Measurements from ENCODE around the gene LRP1.

The LRP1 gene

GRCh38 chr12:57159311-57159710 lies 31.0 kb downstream of the LRP1 start:
- H3K4me1 ChIP-seq (ENCODE audit: control insufficient read depth, low read length), result peaks cover 16% of the 10 kb centered on the region
- H3K27ac ChIP-seq (ENCODE audit: low read depth, low read length), result no peak overlapping the region
- H3K27me3 ChIP-seq (ENCODE audit: control insufficient read depth, low read length), result no peaks in the 10 kb centered on the region
- H4K20me1 ChIP-seq (ENCODE audit: control insufficient read depth, insufficient read depth, low read depth, low read length), result no peaks in the 10 kb centered on the region
- H3F3A ChIP-seq (ENCODE audit: control insufficient read depth, insufficient read depth), result no peaks in the 10 kb centered on the region
- H3K4me3 ChIP-seq (ENCODE audit: low read length), result no peak overlapping the region
- no peaks in the 10 kb centered on the region for H3K79me2 ChIP-seq (ENCODE audit: control insufficient read depth, low read length)
- no peaks in the 10 kb centered on the region for H3K9me3 ChIP-seq (ENCODE audit: control insufficient read depth, insufficient read depth, low read length)
- no peaks in the 10 kb centered on the region for H3K36me3 ChIP-seq (ENCODE audit: control insufficient read depth, low read length)
- no peak overlapping the region for H3K4me2 ChIP-seq (ENCODE audit: low read length)
- H3K9me2 ChIP-seq (replicated peaks; ENCODE audit: control insufficient read depth, low read length), result no peaks in the 10 kb centered on the region
- no peak for TF ChIP-seq EZH2phosphoT487 (IDR thresholded peaks at IDR 0.05; ENCODE audit: borderline replicate concordance, low read length)
- TF ChIP-seq CTCF (IDR thresholded peaks at IDR 0.05; ENCODE audit: low read depth, low read length, poor library complexity, severe bottlenecking), result no peak

- Histone ChIP-seq H4K20me1 (ENCODE audit: control insufficient read depth, insufficient read depth, low read depth, low read length) (no peaks in the 10 kb centered on the region), H3K4me1 (ENCODE audit: control insufficient read depth, low read length) (peaks cover 10% of the 10 kb centered on the region), H3K4me2 (ENCODE audit: low read length) (no peak overlapping the region), H3K4me3 (ENCODE audit: low read length) (no peak overlapping the region), H3K36me3 (ENCODE audit: control insufficient read depth, low read length) (no peaks in the 10 kb centered on the region), H3K9me3 (ENCODE audit: control insufficient read depth, insufficient read depth, low read length) (no peaks in the 10 kb centered on the region), H3K9me2 (replicated peaks; ENCODE audit: control insufficient read depth, low read length) (no peaks in the 10 kb centered on the region), H3F3A (ENCODE audit: control insufficient read depth, insufficient read depth) (no peaks in the 10 kb centered on the region), H3K79me2 (ENCODE audit: control insufficient read depth, low read length) (no peaks in the 10 kb centered on the region), H3K27me3 (ENCODE audit: control insufficient read depth, low read length) (no peaks in the 10 kb centered on the region), H3K27ac (ENCODE audit: low read depth, low read length) (no peak overlapping the region)
- TF ChIP-seq EZH2phosphoT487 (IDR thresholded peaks at IDR 0.05; ENCODE audit: borderline replicate concordance, low read length), result no peak
- TF ChIP-seq CTCF (IDR thresholded peaks at IDR 0.05; ENCODE audit: low read depth, low read length, poor library complexity, severe bottlenecking), result no peak
These were observed 31.8 kb downstream of the LRP1 start for GRCh38 chr12:57160040-57160439.

DNA sequence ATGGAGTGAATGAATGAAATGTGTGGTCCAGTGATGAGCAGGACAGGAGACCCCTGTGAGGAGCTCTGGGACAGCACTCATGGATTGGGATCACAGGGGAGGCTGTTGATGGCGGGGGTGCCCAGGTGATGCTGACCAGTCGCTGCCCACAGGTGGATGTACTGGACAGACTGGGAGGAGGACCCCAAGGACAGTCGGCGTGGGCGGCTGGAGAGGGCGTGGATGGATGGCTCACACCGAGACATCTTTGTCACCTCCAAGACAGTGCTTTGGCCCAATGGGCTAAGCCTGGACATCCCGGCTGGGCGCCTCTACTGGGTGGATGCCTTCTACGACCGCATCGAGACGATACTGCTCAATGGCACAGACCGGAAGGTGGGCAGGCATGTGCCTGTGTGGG lies 32.5 kb downstream of the LRP1 start:
- H3K36me3 ChIP-seq (ENCODE audit: control insufficient read depth, low read length), result no peaks in the 10 kb centered on the region
- no peak overlapping the region for H3K4me3 ChIP-seq (ENCODE audit: low read length)
- H4K20me1 ChIP-seq (ENCODE audit: control insufficient read depth, insufficient read depth, low read depth, low read length), result no peaks in the 10 kb centered on the region
- no peaks in the 10 kb centered on the region for H3F3A ChIP-seq (ENCODE audit: control insufficient read depth, insufficient read depth)
- no peaks in the 10 kb centered on the region for H3K79me2 ChIP-seq (ENCODE audit: control insufficient read depth, low read length)
- no peak overlapping the region for H3K27ac ChIP-seq (ENCODE audit: low read depth, low read length)
- H3K27me3 ChIP-seq (ENCODE audit: control insufficient read depth, low read length), result no peaks in the 10 kb centered on the region
- H3K4me1 ChIP-seq (ENCODE audit: control insufficient read depth, low read length), result peaks cover 10% of the 10 kb centered on the region
- H3K4me2 ChIP-seq (ENCODE audit: low read length), result no peak overlapping the region
- H3K9me3 ChIP-seq (ENCODE audit: control insufficient read depth, insufficient read depth, low read length), result no peaks in the 10 kb centered on the region
- no peaks in the 10 kb centered on the region for H3K9me2 ChIP-seq (replicated peaks; ENCODE audit: control insufficient read depth, low read length)
- no peak for TF ChIP-seq CTCF (IDR thresholded peaks at IDR 0.05; ENCODE audit: low read depth, low read length, poor library complexity, severe bottlenecking)
- no peak for TF ChIP-seq EZH2phosphoT487 (IDR thresholded peaks at IDR 0.05; ENCODE audit: borderline replicate concordance, low read length)

DNA sequence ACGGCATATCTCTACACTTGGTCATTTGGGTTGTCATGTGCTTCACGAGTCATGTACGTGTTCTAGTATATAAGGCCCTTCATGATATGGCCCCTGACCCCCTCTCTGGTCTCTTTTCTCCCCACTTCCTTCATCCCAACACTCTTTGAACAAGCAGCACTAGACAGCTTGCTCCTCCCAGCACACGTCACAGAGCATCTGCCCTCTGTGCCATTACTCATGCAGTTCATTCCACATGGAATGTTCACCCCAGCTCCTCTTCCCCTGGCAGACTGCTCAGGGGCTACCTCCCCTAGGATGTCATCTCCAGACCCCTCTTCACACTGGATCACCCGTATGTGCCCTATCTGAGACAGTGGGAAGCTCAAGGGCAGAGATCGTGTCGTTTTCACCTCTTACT lies 33.2 kb downstream of the LRP1 start:
- H4K20me1 ChIP-seq (ENCODE audit: control insufficient read depth, insufficient read depth, low read depth, low read length), result no peaks in the 10 kb centered on the region
- TF ChIP-seq EZH2phosphoT487 (IDR thresholded peaks at IDR 0.05; ENCODE audit: borderline replicate concordance, low read length), result no peak
- TF ChIP-seq CTCF (IDR thresholded peaks at IDR 0.05; ENCODE audit: low read depth, low read length, poor library complexity, severe bottlenecking), result no peak
- H3K27me3 ChIP-seq (ENCODE audit: control insufficient read depth, low read length), result no peaks in the 10 kb centered on the region
- no peaks in the 10 kb centered on the region for H3K9me2 ChIP-seq (replicated peaks; ENCODE audit: control insufficient read depth, low read length)
- H3K4me1 ChIP-seq (ENCODE audit: control insufficient read depth, low read length), result peaks cover 10% of the 10 kb centered on the region
- no peaks in the 10 kb centered on the region for H3K79me2 ChIP-seq (ENCODE audit: control insufficient read depth, low read length)
- no peaks in the 10 kb centered on the region for H3K9me3 ChIP-seq (ENCODE audit: control insufficient read depth, insufficient read depth, low read length)
- no peak overlapping the region for H3K4me2 ChIP-seq (ENCODE audit: low read length)
- no peak overlapping the region for H3K27ac ChIP-seq (ENCODE audit: low read depth, low read length)
- no peaks in the 10 kb centered on the region for H3K36me3 ChIP-seq (ENCODE audit: control insufficient read depth, low read length)
- H3K4me3 ChIP-seq (ENCODE audit: low read length), result no peak overlapping the region
- H3F3A ChIP-seq (ENCODE audit: control insufficient read depth, insufficient read depth), result no peaks in the 10 kb centered on the region

Data from DOHH2 (cell line).